SK-N-SH treated with all-trans-retinoic acid at 6 μM for 48 hours (cell line): Measurements from ENCODE around the gene ULK4.
"Not testable (repeated sequence)": the region's sequence is repeated elsewhere in the genome, so short reads cannot be mapped to it uniquely, and the experiment has no call there.

ENCODE experiments used
- ATAC-seq: fragments of 200-7000 bp; cut with Tn5 transposase; 3 replicates; pipeline ENCODE4 v1.9.1; 2020; ENCODE audit warnings: mild to moderate bottlenecking, moderate library complexity
- BACH2 ChIP-seq: fragments of 250-450 bp; sonication (Bioruptor Pico); IDR thresholded peaks from 2 replicates; pipeline ENCODE4 v1.9.0; 2021; ENCODE audit warnings: mild to moderate bottlenecking, borderline replicate concordance
- CSDC2 ChIP-seq: fragments of 250-450 bp; sonication (Bioruptor Pico); IDR thresholded peaks from 2 replicates; pipeline ENCODE4 v1.5.0; 2020; ENCODE audit warnings: mild to moderate bottlenecking, moderate library complexity
- ESRRG ChIP-seq: fragments of 250-450 bp; sonication (Bioruptor Pico); IDR thresholded peaks from 2 replicates; pipeline ENCODE4 v1.6.1; 2021; ENCODE audit warnings: mild to moderate bottlenecking
- GLIS3 ChIP-seq: fragments of 250-450 bp; sonication (Bioruptor Pico); IDR thresholded peaks from 2 replicates; pipeline ENCODE4 v1.5.0; 2020; ENCODE audit warnings: mild to moderate bottlenecking, moderate library complexity
- ISL1 ChIP-seq: fragments of 250-450 bp; sonication (Bioruptor Pico); IDR thresholded peaks from 2 replicates; pipeline ENCODE4 v2.1.2; 2022; ENCODE audit warnings: mild to moderate bottlenecking, moderate library complexity
- OSR1 ChIP-seq: fragments of 250-450 bp; sonication (Bioruptor Pico); IDR thresholded peaks from 2 replicates; pipeline ENCODE4 v1.8.0; 2022; ENCODE audit warnings: moderate library complexity, mild to moderate bottlenecking, inconsistent platforms
- POU6F1 ChIP-seq: fragments of 250-450 bp; sonication (Bioruptor Pico); IDR thresholded peaks from 2 replicates; pipeline ENCODE4 v1.8.0; 2021; ENCODE audit warnings: low read depth, mild to moderate bottlenecking, moderate library complexity, borderline replicate concordance
- PPARA ChIP-seq: fragments of 250-450 bp; sonication (Bioruptor Pico); IDR thresholded peaks from 2 replicates; pipeline ENCODE4 v1.5.0; 2020; ENCODE audit warnings: mild to moderate bottlenecking, borderline replicate concordance
- RARB ChIP-seq: fragments of 250-450 bp; sonication (Bioruptor Pico); IDR thresholded peaks from 2 replicates; pipeline ENCODE4 v1.8.0; 2021; ENCODE audit warnings: mild to moderate bottlenecking, moderate library complexity
- SNAI2 ChIP-seq: fragments of 250-450 bp; sonication (Bioruptor Pico); IDR thresholded peaks from 2 replicates; pipeline ENCODE4 v1.5.0; 2020; ENCODE audit warnings: mild to moderate bottlenecking, moderate library complexity
- TCF4 ChIP-seq: fragments of 250-450 bp; sonication (Bioruptor Pico); IDR thresholded peaks from 2 replicates; pipeline ENCODE4 v1.8.0; 2021; ENCODE audit warnings: mild to moderate bottlenecking, moderate library complexity, borderline replicate concordance
- TOX ChIP-seq: fragments of 250-450 bp; sonication (Bioruptor Pico); IDR thresholded peaks from 2 replicates; pipeline ENCODE4 v1.8.0; 2021; ENCODE audit warnings: mild to moderate bottlenecking, moderate library complexity, borderline replicate concordance
- ZC3H10 ChIP-seq: fragments of 250-450 bp; sonication (Bioruptor Pico); IDR thresholded peaks from 2 replicates; pipeline ENCODE4 v1.5.1; 2021; ENCODE audit warnings: mild to moderate bottlenecking, moderate library complexity
- ZFP3 ChIP-seq: fragments of 250-450 bp; sonication (Bioruptor Pico); IDR thresholded peaks from 2 replicates; pipeline ENCODE4 v1.5.0; 2020; ENCODE audit warnings: mild to moderate bottlenecking, moderate library complexity
- ZFP30 ChIP-seq: fragments of 450-650 bp; formaldehyde crosslinking; IDR thresholded peaks from 2 replicates; pipeline ENCODE4 v1.5.0; 2022; ENCODE audit warnings: mild to moderate bottlenecking, moderate library complexity
- ZNF565 ChIP-seq: fragments of 450-650 bp; formaldehyde crosslinking; conservative IDR thresholded peaks from 2 replicates; pipeline ENCODE4 v1.5.0; 2020; ENCODE audit warnings: low read depth, mild to moderate bottlenecking, moderate library complexity
- ZNF70 ChIP-seq: fragments of 450-650 bp; formaldehyde crosslinking; IDR thresholded peaks from 2 replicates; pipeline ENCODE4 v1.5.0; 2020; ENCODE audit warnings: mild to moderate bottlenecking, moderate library complexity
- ZNF8 ChIP-seq: fragments of 450-650 bp; formaldehyde crosslinking; IDR thresholded peaks from 2 replicates; pipeline ENCODE4 v1.5.0; 2020; ENCODE audit warnings: mild to moderate bottlenecking, moderate library complexity
- TF ChIP-seq, protein P1 (sequence below): fragments of 250-450 bp; sonication (Bioruptor Pico); IDR thresholded peaks from 2 replicates; pipeline ENCODE4 v1.5.1; 2020; ENCODE audit warnings: low read depth, mild to moderate bottlenecking, moderate library complexity
- TF ChIP-seq, protein P2 (sequence below): fragments of 250-450 bp; sonication (Bioruptor Pico); IDR thresholded peaks from 2 replicates; pipeline ENCODE4 v1.5.0; 2020; ENCODE audit warnings: mild to moderate bottlenecking, moderate library complexity
- TF ChIP-seq, protein P3 (sequence below): fragments of 250-450 bp; sonication (Bioruptor Pico); IDR thresholded peaks from 2 replicates; pipeline ENCODE4 v1.8.0; 2020; ENCODE audit warnings: mild to moderate bottlenecking, moderate library complexity, borderline replicate concordance

The ULK4 gene

DNA sequence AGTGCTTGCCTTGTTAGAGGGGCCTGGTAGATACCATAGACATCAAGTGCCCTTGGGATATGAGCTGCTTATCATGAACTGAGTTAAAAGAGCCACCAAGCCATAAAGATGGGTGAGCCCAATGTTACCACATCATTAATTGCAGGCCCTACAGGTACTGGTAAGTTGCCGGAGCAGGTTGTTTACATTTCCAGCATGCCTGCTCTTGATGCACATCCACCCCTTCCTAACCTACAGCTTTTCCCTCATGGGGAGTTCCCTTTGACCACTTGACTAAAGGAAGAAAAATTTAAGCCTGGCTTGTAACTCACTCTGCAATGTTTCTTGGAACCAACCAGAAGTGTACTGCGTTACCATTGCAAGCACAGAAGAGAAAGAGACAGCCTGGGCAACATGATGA is 24.7 kb upstream of the ULK4 start:
- ATAC-seq: no peak
- TF ChIP-seq GLIS3 (CRISPR knock-in tag) (no peak), BACH2 (CRISPR knock-in tag) (no peak), ZFP30 (CRISPR knock-in tag) (no peak), TOX (CRISPR knock-in tag) (no peak), ZNF8 (CRISPR knock-in tag) (no peak), ISL1 (CRISPR knock-in tag) (no peak), ZFP3 (CRISPR knock-in tag) (no peak), ZC3H10 (CRISPR knock-in tag) (no peak), OSR1 (CRISPR knock-in tag) (no peak), PPARA (no peak), ESRRG (CRISPR knock-in tag) (no peak), RARB (CRISPR knock-in tag) (no peak), ZNF565 (CRISPR knock-in tag) (no peak), TCF4 (no peak), CSDC2 (CRISPR knock-in tag) (no peak), ZNF70 (CRISPR knock-in tag) (no peak), POU6F1 (no peak)
- TF ChIP-seq, protein P1, sequence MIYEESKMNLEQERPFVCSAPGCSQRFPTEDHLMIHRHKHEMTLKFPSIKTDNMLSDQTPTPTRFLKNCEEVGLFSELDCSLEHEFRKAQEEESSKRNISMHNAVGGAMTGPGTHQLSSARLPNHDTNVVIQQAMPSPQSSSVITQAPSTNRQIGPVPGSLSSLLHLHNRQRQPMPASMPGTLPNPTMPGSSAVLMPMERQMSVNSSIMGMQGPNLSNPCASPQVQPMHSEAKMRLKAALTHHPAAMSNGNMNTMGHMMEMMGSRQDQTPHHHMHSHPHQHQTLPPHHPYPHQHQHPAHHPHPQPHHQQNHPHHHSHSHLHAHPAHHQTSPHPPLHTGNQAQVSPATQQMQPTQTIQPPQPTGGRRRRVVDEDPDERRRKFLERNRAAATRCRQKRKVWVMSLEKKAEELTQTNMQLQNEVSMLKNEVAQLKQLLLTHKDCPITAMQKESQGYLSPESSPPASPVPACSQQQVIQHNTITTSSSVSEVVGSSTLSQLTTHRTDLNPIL (CRISPR knock-in tag): no peak
- TF ChIP-seq, all 23 proteins: peak for 0

DNA sequence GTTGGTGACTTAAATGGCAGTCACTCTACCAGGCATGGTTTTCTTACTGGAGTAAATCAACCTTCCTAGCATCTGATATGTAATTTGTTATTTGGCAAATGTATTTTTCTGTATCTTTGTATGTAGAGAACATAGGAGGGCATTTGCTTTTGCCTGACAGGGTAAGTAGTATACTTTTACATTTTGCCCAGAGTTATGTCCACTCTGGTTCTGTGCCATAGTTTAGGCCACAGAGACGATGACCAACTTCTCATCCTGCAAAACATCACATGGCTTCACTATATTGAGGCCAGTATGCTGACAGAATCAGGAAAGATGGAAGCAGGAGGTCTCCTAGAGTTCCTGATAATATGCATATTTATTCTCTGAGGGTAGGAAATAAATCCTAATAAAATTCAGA is 23.1 kb upstream of the ULK4 start:
- ATAC-seq: no peak
- TF ChIP-seq OSR1 (CRISPR knock-in tag) (no peak), RARB (CRISPR knock-in tag) (no peak), SNAI2 (CRISPR knock-in tag) (no peak), ZFP30 (CRISPR knock-in tag) (no peak), CSDC2 (CRISPR knock-in tag) (no peak), POU6F1 (no peak), TCF4 (no peak), PPARA (no peak), TOX (CRISPR knock-in tag) (no peak), ZNF565 (CRISPR knock-in tag) (no peak)
- TF ChIP-seq, protein P2, sequence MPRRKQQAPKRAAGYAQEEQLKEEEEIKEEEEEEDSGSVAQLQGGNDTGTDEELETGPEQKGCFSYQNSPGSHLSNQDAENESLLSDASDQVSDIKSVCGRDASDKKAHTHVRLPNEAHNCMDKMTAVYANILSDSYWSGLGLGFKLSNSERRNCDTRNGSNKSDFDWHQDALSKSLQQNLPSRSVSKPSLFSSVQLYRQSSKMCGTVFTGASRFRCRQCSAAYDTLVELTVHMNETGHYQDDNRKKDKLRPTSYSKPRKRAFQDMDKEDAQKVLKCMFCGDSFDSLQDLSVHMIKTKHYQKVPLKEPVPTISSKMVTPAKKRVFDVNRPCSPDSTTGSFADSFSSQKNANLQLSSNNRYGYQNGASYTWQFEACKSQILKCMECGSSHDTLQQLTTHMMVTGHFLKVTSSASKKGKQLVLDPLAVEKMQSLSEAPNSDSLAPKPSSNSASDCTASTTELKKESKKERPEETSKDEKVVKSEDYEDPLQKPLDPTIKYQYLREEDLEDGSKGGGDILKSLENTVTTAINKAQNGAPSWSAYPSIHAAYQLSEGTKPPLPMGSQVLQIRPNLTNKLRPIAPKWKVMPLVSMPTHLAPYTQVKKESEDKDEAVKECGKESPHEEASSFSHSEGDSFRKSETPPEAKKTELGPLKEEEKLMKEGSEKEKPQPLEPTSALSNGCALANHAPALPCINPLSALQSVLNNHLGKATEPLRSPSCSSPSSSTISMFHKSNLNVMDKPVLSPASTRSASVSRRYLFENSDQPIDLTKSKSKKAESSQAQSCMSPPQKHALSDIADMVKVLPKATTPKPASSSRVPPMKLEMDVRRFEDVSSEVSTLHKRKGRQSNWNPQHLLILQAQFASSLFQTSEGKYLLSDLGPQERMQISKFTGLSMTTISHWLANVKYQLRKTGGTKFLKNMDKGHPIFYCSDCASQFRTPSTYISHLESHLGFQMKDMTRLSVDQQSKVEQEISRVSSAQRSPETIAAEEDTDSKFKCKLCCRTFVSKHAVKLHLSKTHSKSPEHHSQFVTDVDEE (CRISPR knock-in tag): no peak
- TF ChIP-seq, protein P3, sequence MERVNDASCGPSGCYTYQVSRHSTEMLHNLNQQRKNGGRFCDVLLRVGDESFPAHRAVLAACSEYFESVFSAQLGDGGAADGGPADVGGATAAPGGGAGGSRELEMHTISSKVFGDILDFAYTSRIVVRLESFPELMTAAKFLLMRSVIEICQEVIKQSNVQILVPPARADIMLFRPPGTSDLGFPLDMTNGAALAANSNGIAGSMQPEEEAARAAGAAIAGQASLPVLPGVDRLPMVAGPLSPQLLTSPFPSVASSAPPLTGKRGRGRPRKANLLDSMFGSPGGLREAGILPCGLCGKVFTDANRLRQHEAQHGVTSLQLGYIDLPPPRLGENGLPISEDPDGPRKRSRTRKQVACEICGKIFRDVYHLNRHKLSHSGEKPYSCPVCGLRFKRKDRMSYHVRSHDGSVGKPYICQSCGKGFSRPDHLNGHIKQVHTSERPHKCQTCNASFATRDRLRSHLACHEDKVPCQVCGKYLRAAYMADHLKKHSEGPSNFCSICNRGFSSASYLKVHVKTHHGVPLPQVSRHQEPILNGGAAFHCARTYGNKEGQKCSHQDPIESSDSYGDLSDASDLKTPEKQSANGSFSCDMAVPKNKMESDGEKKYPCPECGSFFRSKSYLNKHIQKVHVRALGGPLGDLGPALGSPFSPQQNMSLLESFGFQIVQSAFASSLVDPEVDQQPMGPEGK (CRISPR knock-in tag): no peak
- TF ChIP-seq, protein P1 (CRISPR knock-in tag): no peak

- ATAC-seq: not testable (repeated sequence)
Measured at GRCh38 chr3:41983091-41983490, 21.2 kb upstream of the ULK4 start.

- not testable (repeated sequence) for ATAC-seq
Measured at GRCh38 chr3:41977401-41977800, 15.5 kb upstream of the ULK4 start.
